GM23248 (cell line): ENCODE results near the gene TOLLIP.

Source experiments
- EZH2 ChIP-seq: fragments of 200-600 bp; sonication (generic); IDR thresholded peaks from 2 replicates; pipeline ENCODE4 v1.6.1; 2018; ENCODE audit warnings: antibody characterized with exemption, mild to moderate bottlenecking; ENCODE audit not compliant: insufficient read depth, poor library complexity, severe bottlenecking
- EZH2phosphoT487 ChIP-seq: fragments of 200-600 bp; sonication (generic); IDR thresholded peaks from 2 replicates; pipeline ENCODE4 v1.6.1; 2018; ENCODE audit warnings: antibody characterized with exemption, moderate library complexity, mild to moderate bottlenecking, low read depth; ENCODE audit not compliant: insufficient read depth

DNA sequence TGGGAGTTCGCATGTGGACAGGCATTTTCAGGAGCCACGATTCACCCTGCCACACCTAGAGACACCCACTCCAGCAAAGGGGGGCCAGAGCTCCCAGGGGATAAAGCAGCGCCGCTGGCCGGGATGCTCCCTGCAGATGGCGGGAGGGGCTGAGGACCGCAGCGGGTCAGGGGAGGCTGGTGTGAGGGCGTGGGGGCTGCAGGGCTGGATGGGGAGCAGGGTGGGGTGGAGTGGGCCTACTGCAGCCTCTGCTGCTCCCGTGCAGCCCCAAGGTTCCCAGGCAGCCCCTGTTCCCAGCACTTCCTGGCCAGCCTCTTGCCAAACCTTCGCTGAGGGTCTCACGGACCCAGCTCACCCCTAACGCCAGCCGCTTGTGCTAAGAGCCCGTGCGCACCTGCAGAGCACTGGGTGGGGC lies 73.5 kb downstream of the TOLLIP start:
- TF ChIP-seq EZH2phosphoT487, result no peak
- no peak for TF ChIP-seq EZH2
